Inflammatory macrophage treated with lipopolysaccharide for 4 hours (primary cell): ENCODE data around the gene ADRM1.

Experiments
- DNase-seq: peaks from one replicate; pipeline ENCODE4 v3.0.0-alpha.2; 2020

Gene ADRM1

DNA sequence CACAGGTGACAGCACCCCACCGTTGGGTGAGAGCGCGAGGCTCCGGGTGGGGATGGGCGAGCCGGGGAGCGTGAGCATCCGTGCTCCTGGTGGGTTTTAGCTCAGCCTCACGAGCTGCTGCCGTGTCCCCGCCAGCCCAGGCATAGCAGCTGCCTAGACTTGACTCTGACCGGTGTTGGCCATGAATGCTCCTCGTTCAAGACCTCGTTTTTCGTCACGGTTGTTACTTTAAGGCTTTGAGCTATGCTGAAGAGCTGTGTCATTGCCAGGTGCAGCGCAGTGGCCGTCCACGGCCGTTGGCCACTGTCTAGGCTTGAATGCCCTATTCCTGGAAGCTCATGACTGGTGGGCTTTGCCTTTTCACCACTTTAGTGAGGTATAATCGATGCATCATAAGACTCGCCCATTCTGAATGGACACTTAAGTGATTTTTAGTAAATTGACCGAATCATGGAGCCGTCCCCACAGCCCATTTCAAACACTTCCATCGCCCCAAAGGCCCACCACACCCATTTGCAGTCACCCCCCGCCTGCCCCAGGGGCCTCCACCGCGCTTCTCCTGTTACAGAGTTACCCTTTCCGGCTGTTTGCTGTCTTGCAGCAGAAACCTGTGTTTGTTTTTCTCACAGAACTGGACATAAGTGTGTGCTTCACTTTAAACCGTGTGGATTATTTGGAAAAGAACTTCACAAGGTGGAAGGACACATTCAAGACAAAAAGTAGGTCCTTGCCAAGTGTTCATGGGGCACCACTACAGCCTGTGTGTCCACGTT is 21.4 kb upstream of the ADRM1 start:
- no peak for DNase-seq

DNA sequence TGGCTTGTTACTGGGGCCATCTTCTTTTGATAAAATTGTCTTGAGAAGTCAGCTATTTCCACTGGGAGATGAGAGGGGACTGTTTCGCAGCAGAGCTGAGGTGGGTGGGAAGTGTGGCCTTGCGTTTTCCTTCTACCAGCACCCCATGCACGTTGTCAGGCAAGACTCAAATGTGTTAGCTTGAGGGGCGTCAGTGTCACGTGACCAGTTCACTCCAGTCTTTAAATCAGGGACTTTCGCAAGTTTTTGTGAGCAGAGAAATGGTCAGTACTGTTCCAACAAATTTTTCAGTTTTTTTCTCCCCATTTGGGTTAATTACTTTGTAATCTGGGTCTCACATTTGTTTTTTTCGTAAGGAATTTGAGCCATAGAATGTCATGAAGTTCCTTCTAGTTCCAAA is 20.7 kb upstream of the ADRM1 start:
- no peak for DNase-seq

DNA sequence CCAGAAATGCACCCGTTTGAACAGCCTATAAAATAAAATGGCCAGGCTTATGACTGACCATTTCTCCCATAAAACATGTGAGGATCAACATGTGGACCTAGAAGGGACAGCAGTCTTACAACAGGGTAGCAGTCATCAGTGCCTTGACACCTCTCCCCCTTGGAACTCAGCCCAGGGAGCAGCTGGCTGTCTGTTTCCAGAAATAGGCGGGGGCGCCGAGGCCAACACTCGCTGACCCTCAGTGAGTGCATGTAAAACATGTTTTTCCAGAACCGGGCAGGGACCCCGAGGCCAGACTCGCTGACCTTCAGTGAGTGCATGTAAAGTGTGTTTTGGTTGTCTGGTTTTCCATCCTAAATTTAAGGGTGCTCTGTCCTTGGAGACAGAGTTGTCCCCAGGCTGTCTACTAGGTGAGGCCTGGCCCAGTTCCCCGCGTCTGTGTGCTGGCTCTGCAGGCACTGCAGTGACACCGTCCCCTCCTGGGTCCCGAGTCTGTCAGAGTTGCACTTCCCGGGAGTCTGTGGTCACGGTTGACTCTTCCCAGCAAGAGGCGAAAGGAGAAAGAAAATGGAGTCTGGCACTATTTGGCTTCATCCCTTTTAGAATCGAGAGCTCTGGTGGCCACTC is 19.8 kb upstream of the ADRM1 start:
- no peak for DNase-seq

DNA sequence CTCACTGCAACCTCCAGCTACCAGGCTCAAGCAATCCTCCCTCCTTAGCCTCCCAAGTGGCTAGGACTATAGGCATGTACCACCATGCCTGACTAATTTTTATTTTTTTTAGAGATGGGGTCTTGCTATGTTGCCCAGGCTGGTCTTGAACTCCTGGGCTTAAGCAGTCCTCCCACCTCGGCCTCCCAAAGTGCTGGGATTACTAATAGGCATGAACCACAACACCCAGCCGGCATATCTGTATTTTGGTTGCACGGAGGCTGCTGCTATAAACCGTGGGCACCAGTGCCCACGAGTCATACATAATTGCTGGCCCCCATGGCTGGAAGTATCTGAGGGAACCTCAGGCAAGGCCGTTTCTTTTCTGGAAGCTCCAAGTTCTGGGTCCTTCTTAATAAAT is 18.3 kb upstream of the ADRM1 start:
- DNase-seq: no peak

DNA sequence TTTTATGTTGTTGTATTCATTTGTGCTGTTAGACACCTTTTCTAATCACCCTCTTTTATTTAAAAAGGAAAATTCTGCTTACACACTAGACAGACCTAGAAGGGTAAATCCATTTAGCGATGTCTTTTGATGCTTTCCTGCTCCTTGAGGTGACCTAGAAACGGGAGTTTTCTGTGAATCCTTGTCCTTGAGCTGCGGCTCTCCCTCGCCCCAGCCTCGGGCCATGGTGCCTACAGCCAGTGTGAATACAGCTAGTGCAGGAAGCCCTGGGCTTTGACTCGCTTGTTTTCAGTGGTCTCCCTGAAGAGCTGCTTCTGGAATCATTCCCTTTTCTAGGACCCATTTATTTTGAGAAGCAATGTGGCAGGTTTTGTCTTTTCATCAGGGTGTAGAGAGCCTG is 17.6 kb upstream of the ADRM1 start:
- DNase-seq: no peak

DNA sequence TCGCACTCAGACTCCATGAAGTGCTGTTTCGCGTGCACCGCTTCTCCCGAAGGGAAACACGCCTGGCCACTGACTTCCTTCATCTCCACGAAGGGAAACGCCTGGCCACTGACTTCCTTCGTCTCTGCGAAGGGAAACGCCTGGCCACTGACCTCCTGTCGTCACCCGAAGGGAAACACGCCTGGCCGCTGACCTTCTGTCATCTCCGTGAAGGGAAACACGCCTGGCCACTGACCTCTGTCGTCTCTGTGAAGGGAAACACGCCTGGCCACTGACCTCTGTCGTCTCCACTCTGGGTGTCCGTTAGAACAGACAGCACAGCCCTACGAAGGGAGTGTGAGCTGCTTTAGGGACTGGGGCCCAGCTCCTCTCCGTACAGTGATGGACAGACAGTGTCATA is 17.1 kb upstream of the ADRM1 start:
- no peak for DNase-seq

DNA sequence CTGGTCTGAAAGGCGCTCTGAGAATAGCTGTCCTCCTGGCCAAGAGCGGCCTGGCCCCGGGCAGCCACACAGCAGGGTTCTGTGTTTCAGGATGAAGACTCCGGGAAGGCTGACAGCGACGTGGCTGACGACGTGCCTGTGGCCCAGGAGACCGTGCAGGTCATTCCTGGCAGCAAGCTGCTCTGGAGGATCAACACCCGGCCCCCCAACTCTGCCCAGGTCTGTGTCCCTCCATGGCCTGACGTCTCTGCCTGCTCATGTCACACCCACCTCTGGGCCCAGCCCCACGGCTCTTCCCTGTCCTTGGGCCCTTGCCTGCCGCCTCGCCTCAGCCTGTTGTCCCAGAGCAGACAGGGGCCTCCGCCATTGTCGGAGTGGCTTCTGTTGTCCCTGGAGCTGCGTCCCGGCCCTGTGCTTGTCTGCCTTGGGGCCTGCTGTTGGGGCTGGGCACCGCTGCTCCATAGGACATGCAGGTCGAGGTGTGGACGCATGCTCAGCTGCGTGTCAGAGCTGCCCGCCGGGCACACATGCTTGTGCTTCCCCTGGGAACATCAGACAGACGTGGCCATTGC is 16.2 kb upstream of the ADRM1 start:
- DNase-seq: no peak

DNA sequence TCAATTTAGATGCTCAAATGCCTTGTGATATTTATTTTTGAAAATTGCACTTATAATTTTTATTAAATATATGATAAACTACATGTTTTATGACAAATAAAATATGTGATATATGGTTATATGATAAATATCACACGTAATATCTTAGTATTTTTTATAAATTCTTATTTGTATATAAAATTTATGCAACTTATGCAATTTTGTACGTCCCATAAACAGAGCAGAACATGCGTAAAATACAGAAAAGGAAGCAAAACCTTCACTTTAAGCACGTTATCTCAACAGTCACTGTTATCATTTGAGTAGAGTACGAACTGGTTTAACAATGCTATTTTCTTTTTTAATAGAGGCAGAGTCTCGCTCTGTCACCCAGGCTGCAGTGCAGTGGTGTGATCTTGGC is 15.7 kb upstream of the ADRM1 start:
- no peak for DNase-seq

DNA sequence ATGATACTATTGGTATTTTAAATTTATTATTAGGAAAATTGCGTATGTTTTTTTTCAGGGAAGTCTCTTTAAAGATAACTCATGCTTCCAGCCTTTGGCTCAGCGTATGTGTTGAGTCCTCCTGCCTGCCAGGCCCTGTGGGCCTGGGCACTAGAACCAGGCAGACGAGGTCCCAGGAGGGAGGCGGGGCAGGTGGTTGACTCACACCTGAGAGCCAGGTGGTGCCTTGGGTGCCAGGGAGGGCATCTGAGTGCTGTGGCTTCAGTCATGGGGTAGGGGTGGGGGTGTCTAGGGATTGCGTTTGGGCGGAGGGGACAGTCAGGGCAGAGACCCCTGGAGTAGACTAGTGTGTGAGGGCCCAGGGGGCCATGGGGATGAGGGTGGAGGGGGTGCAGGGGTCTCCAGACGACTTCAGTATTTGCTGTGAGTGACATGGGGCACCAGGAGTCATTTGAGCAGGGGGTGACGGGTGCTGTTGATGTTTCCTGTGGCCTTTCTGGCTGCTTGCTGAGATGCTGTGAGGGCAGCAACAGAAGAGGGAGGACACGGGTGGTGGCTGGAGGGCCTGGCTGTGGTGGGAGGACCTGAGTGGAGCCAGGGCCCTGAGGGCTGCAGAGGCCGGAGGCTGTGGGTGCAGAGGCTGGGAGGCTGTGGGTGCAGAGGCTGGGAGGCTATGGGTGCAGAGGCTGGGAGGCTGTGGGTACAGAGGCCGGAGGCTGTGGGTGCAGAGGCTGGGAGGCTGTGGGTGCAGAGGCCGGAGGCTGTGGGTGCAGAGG is 14.8 kb upstream of the ADRM1 start:
- DNase-seq: no peak

DNA sequence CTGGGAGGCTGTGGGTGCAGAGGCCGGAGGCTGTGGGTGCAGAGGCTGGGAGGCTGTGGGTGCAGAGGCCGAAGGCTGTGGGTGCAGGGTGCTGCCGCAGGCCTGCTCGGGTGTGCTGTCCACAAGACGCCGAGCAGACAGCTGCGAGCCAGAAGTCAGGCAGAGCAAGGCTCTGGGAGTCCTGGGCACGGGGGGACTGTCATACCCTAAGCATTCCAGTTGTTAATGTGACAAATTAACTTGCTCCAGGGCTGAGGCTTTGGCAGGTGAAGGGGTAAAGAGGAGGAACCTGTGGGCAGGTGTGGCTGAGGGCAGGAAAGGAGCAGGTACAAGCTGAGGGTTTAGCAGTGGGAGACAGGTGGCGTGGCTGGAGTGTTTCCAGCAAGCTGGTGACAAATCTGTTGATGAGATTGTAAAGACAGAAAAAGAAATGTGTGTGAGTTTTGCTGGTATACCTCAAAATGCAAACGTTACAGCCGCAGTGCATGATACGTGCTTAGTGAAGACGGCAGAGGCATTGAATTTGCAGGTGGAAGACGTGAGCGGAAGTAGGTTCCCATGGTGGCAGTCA is 14.2 kb upstream of the ADRM1 start:
- DNase-seq: no peak

DNA sequence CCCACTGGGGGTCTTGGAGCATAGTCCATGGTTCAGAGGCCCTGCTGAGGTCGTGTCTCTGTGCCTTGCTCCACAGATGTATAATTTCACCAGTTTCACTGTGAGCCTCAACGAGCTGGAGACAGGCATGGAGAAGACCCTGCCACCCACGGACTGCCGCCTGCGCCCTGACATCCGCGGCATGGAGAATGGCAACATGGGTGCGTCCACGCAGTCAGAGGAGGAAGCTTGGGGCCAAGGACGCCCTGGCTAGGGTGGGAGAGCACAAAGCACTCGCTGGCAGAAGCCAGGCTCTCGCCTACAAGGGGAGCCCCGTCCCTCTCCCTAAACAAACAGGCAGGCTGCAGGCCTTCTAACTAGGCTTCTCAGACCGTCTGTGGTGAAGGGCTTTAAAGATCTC is 13.7 kb upstream of the ADRM1 start:
- DNase-seq: no peak

DNA sequence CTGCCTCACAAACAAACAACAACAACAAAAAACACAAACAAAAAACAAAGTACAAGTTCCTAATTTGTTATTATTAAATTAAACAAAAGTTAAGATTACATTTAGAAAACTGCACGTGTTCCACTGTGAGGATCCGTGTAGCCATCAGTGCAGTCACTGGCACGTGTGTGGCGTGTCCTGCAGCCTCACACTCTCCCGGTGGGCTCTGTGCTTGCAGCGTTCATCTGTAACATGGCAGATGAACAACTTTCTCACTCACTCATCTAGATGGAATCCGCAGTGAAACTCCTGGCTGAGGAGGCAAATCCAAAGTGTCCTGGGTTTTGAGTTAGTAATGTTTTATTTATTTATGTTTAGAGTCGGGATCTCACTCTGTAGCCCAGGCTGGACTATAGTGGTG is 12.9 kb upstream of the ADRM1 start:
- no peak for DNase-seq

DNA sequence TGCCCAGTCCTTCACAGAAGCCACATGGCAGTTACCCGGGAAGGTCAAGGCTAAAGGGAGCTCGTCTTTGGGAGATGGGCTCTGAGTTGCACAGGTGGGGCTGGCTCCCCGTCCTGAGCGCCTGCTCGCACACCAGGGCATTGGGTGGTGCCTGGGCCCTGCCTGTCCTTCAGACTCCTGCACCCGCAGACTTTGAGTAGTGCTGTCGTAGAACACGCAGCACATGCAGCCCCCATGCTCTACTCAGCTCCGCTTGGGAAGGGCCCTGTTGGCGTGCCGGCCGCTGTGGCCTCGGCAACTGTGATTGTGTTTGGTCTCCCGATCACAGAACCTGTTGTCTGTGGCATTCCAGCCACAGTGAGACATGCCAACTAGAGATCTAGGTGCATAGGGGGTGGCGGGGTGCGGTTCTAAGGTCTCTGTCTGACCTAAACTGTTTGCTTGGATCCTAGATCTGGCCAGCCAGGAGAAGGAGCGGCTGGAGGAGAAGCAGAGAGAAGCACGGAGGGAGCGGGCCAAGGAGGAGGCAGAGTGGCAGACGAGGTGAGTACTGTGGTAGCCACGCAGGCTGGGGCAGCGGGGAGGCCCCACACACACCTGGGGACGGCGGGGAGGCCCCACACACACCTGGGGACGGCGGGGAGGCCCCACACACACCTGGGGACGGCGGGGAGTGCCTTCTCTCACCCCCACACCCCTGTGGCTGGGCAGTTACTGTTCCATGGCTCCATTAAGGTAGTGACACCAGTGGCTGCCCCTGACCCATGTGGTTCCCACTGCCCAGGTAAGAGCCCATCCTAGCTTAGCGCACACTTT is 11.3 kb upstream of the ADRM1 start:
- no peak for DNase-seq

DNA sequence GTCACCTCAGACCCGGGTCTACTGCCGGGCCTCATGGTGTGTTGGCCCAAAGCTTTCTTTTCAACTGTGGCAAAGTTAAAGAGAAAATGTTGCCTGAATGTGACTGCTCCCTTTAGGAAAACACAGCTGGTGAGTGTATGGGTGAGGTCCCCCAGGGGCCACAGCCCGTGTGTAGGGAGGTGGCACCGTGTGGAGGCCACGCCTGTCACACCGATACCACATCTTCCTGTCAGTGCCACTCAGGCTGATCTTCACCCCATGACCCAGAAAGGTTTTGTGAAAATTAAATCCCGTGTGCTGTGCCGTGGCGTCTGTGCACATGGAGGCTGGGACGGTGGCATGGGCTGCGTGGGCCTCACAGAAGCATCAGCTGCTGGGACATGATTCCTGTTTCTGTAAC is 10.7 kb upstream of the ADRM1 start:
- DNase-seq: no peak

DNA sequence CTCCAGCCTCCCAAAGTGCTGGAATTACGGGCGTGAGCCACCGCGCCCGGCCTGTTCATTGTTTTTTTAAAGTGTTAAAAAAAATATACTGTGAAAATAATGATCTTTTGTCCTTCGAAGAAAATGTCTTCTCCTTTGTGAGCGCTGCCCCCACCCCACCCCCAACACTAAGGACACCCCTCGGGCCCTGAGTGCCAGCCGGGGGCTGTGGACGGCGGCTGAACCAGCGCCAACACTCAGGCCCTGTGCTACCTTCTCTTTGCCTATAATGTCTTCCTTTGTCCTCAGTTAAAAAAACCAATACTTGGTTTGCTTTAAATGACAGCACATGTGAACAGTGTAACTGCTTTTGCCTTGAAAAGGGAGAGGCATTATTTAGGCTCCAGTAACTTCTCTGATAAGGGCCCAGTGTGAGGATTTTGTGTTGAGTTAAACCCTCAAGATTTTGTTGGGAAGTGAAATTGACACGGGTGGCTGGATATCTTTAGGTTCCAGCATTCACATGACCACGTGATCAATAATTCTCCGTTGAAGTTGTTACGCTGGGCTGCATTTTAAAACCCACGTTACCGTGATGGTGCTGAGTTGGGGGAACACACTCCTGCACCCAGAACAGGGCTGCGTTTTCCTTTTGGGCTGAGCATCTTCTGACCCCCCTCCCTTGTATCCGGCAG is 9.5 kb upstream of the ADRM1 start:
- DNase-seq: no peak

DNA sequence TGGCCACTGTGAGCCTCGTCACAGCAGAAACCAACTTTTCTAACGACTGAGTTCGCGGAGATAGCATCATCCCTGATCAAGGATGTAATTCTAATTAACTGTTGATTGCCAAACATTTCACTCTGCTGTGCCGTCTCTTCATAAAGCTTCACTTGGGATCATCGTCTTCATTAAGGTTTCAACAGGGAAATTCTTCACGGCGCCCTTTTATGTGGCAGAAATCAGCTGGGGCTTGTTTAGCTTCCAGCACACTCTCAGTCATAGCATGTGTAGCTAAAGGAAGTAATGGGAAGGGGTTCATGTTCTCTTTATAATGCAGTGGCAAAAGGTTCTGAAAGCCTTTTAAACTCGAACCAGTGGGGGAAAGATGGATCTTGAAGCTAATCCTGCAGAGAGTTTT is 8.9 kb upstream of the ADRM1 start:
- DNase-seq: no peak

DNA sequence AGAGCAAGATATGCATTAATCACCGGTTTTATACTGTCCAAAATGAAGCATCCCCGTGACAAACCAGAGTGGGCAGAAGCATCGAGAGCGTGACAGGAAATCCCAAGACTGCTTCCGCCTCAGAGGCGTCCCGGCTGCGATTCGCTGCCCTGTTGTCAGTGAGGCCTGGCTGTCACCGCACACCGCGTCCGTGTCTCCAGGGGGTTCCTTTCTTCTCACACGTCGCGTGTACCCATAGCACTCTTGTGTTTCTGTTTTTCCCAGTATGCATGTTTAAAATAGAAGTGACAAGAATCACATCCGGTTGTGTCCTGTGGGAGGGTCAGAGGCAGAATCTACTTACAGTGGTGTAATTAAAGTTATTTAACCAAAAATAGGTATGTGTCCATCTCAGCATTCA is 8.3 kb upstream of the ADRM1 start:
- DNase-seq: no peak

DNA sequence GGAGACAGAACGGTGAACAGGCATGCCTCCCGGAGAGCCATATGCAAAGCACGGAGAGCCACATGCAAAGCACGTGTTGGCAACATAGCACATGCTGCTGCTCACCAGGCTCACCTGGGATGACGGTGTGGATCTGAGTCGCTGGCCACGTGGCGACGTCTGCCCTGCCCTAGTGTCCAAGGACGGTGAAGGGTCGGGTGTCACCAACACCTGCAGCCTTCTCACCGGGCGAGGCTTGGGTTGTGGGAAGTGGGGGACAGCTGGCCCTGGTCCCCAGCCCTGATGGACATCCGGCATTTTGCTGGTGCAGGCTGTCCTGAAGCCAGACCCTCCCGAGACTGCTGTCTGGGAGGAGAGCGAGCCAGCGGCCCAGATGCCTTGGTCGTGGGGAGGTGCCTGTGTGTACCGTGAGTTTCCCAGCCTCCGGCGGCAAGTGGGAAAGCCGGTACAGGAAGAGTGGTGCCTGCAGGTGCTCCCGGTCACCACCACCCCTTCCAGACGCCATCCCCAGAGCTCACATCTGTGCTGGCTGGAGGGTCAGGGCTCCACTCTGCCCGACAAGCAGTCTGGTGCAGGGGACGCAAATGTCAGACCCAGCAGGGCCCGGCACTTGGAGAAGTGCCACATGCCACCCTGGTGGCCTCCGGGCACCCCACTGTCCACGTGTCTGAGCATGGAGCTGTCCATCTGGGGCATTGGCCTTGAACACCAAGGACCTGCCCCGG is 5.9 kb upstream of the ADRM1 start:
- DNase-seq: no peak

DNA sequence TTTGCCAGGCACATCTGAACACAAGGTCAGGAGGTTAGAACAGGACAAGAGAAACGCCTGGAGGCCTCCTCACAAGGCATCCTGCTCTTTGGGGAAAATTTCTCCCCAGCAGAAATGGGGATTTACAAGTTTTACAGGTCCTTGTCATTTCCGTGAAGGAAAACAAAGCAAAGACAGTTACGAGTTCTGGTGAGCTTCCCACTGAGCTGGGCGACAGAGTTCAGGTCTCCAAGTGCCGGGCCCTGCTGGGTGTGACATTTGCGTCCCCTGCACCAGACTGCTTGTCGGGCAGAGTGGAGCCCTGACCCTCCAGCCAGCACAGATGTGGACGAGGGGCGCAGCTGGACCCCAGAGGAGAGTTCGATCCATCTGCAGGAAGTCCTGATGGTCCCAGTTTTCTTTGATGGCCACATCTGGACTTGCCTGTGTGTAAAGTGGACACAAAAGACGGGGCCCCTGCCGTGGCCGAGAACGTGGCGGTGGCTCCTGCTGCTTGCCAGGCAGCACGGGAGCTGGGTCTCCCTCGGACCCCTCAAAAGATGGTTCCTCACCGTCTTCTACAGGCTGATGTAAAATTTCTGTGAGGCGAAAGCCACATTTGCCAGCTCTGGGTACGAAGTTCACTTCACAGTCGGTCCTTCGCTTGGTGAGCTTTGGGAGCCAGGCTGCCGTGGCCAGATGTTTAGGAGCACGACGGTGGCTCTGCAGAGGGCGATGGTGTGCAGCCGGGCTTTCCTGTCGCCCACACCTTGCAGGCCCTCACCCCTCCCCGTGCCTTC is 5.2 kb upstream of the ADRM1 start:
- DNase-seq: no peak

DNA sequence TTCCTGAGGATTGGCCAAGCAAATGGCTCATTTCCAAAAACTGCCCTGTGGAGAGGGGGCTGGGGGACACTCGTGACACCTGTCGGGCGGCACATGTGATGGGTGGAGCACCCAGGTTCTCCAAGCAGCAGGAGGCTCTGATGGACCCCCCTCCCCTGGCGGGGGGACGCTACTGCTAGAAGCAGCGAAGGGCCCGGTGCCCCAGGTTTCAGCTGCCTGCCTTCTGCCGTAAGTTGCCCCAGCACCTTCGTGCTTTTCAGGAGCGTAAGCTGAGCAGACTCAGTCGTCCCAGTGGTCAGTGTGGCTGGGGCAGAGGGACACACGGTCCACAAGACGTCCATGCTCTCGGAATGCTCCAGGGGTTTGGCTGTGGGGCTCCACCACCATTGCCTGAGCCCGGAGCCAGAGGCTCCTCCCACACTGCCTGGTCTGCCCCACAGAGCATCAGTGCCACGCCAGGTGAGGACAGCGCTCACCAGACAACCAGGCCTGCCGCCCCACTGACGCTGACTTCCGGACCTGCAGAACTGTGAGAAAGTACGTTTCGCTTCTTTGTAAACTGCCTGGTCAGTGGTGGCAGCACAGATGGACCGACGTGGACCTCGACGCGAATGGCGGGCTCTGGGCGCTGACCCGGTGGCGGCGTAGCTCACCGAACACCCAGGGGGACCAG is 4.1 kb upstream of the ADRM1 start:
- no peak for DNase-seq
